GM10248 (cell line): ENCODE data around the gene HSH2D.

ENCODE experiments used
- CTCF ChIA-PET: fragments of 300-600 bp; sonication (Branson Sonifier 250); formaldehyde crosslinking; extraction: SDS; loops from one replicate; lab custom pipeline; 2021; ENCODE audit warnings: antibody characterized with exemption; lab: Yijun Ruan, JAX
- POLR2A ChIA-PET: fragments of 350-650 bp; sonication (Branson Sonifier 250); formaldehyde crosslinking; extraction: SDS; loops from one replicate; lab custom pipeline; 2020; ENCODE audit warnings: antibody characterized with exemption; lab: Yijun Ruan, JAX
- DNase-seq: peaks from one replicate; pipeline ENCODE4 v3.0.0; 2012; ENCODE audit errors: extremely low spot score
- CTCF ChIP-seq: IDR thresholded peaks from 2 replicates; pipeline ENCODE4 v1.5.1; 2012; ENCODE audit warnings: mild to moderate bottlenecking, low read depth; ENCODE audit errors: extremely low read depth, missing control alignments, control extremely low read depth

HSH2D gene

GRCh38 chr19:16148443-16149229 is 5.2 kb downstream of the HSH2D start:
- DNase-seq, result no peak
- POLR2A ChIA-PET, result no interaction called here
- CTCF ChIA-PET, result interaction anchor here (0.9 to 1.2 kb wide), 4 partner anchors 20 to 72 kb away, joined by 3 to 5 read pairs (median 3); no protein-coding TSS in a partner anchor
- no peak for TF ChIP-seq CTCF

GRCh38 chr19:16153582-16154336 is 10.3 kb downstream of the HSH2D start:
- no peak for DNase-seq
- POLR2A ChIA-PET, result interaction anchor here (0.5 to 0.7 kb wide), 2 partner anchors 27 to 245 kb away, joined by 3 read pairs; no protein-coding TSS in a partner anchor
- CTCF ChIA-PET, result interaction anchor here (0.9 to 1.4 kb wide), 4 partner anchors 8 to 31 kb away, joined by 3 to 4 read pairs (median 3); partner anchors contain the start of genes FAM32A and HSH2D
- TF ChIP-seq CTCF, result no peak

GRCh38 chr19:16154557-16154956 is 11.1 kb downstream of the HSH2D start:
- no peak for TF ChIP-seq CTCF
- DNase-seq, result no peak
- POLR2A ChIA-PET, result interaction anchor here (0.6 kb wide), 1 partner anchor 478 kb away, joined by 6 read pairs; no protein-coding TSS in a partner anchor
- CTCF ChIA-PET, result interaction anchor here (0.9 to 1.4 kb wide), 4 partner anchors 9 to 31 kb away, joined by 3 to 4 read pairs (median 3); partner anchors contain the start of genes FAM32A and HSH2D

GRCh38 chr19:16155128-16155527 is 11.6 kb downstream of the HSH2D start:
- DNase-seq, result no peak
- ChIA-PET POLR2A (interaction anchor here (0.6 to 1.1 kb wide), 2 partner anchors 16 to 478 kb away, joined by 3 to 6 read pairs; no protein-coding TSS in a partner anchor), CTCF (interaction anchor here (0.9 to 2.4 kb wide), 4 partner anchors 12 to 37 kb away, joined by 3 to 8 read pairs (median 3); partner anchors contain the start of genes FAM32A and HSH2D)
- no peak for TF ChIP-seq CTCF

- ChIA-PET POLR2A (interaction anchor here (0.6 kb wide), 1 partner anchor 12 kb away, joined by 3 read pairs; no protein-coding TSS in a partner anchor), CTCF (interaction anchor here (1.1 to 2.4 kb wide), 4 partner anchors 10 to 39 kb away, joined by 3 to 8 read pairs (median 3); partner anchors contain the start of gene HSH2D)
- TF ChIP-seq CTCF, result no peak
- no peak for DNase-seq
These were observed 13.4 kb downstream of the HSH2D start for GRCh38 chr19:16156904-16157303.

GRCh38 chr19:16157601-16158000 is 14.1 kb downstream of the HSH2D start:
- no peak for TF ChIP-seq CTCF
- ChIA-PET CTCF (interaction anchor here (1.1 to 1.2 kb wide), 4 partner anchors 14 to 116 kb away, joined by 3 to 4 read pairs (median 3); partner anchors contain the start of gene HSH2D), POLR2A (no interaction called here)
- no peak for DNase-seq
